Caco-2 (cell line): ENCODE results near the gene MYADM. TPM values are rescaled to one million over a fixed set of nuclear protein-coding genes. Genes with fewer than 3 reads are reported as not detected.

Source experiments
- BruUV-seq: library from RNA; stranded (reverse); fragments of 400-500 nt; replicated peaks from 2 replicates; lab custom pipeline; 2021; lab: Mats Ljungman, UMichigan
- CTCF ChIA-PET: fragments of 300-600 bp; sonication (Branson Sonifier 250); formaldehyde crosslinking; loops from one replicate; lab custom pipeline; 2022; ENCODE audit warnings: antibody characterized with exemption; lab: Charles Lee
- POLR2A ChIA-PET: fragments of 300-600 bp; sonication (Branson Sonifier 250); formaldehyde crosslinking; loops from one replicate; lab custom pipeline; 2022; ENCODE audit warnings: antibody characterized with exemption; lab: Charles Lee
- DNase-seq, 2 experiments: peaks; one replicate each; pipeline versions ENCODE4 v3.0.0 to v3.0.0-alpha.2; 2020 to 2022
- H3K27me3 ChIP-seq: replicated peaks from 2 replicates; pipeline ENCODE4 v1.6.0; 2011; ENCODE audit warnings: low read length; ENCODE audit not compliant: control insufficient read depth, insufficient read depth
- H3K36me3 ChIP-seq: 2 replicates; pipeline ENCODE4 v1.5.1; 2011; ENCODE audit warnings: low read length; ENCODE audit not compliant: control insufficient read depth, insufficient read depth
- H3K4me1 ChIP-seq: fragments of 250-450 bp; sonication (Bioruptor Pico); 2 replicates; pipeline ENCODE4 v1.5.1; 2020; ENCODE audit warnings: mild to moderate bottlenecking
- H3K4me3 ChIP-seq: 2 replicates; pipeline ENCODE4 v1.5.1; 2011; ENCODE audit warnings: low read depth, mild to moderate bottlenecking, control low read depth, low read length
- H3K9me3 ChIP-seq: fragments of 250-450 bp; sonication (Bioruptor Pico); 2 replicates; pipeline ENCODE4 v1.5.1; 2020; ENCODE audit warnings: mild to moderate bottlenecking, moderate library complexity
- H3K27ac Mint-ChIP-seq: one replicate; pipeline ENCODE4 v1.8.0; 2022; ENCODE audit warnings: mixed read lengths; ENCODE audit not compliant: unreplicated experiment
- H3K27me3 Mint-ChIP-seq: one replicate; pipeline ENCODE4 v1.8.0; 2022; ENCODE audit warnings: mixed read lengths; ENCODE audit not compliant: insufficient read depth, unreplicated experiment
- H3K36me3 Mint-ChIP-seq: one replicate; pipeline ENCODE4 v1.8.0; 2022; ENCODE audit warnings: mild to moderate bottlenecking, mixed read lengths; ENCODE audit not compliant: insufficient read depth, unreplicated experiment
- H3K4me1 Mint-ChIP-seq: one replicate; pipeline ENCODE4 v1.8.0; 2022; ENCODE audit warnings: low read depth, mixed read lengths; ENCODE audit not compliant: unreplicated experiment
- H3K4me3 Mint-ChIP-seq: one replicate; pipeline ENCODE4 v1.8.0; 2022; ENCODE audit warnings: mild to moderate bottlenecking, moderate library complexity, mixed read lengths; ENCODE audit not compliant: unreplicated experiment
- H3K9me3 Mint-ChIP-seq: one replicate; pipeline ENCODE4 v1.8.0; 2022; ENCODE audit warnings: mixed read lengths; ENCODE audit not compliant: unreplicated experiment
- intact Hi-C: fragments of 100-400 bp; cut with micrococcal nuclease; formaldehyde crosslinking; loops from one replicate; pipeline ENCODE4 v1.10.0; 2022; ENCODE audit not compliant: unreplicated experiment
- total RNA-seq: library from RNA; stranded (reverse); gene quantifications from 2 replicates; pipeline ENCODE4 v1.2.3, GENCODE V29; 2022
- TF ChIP-seq, protein P1 (sequence below), 2 experiments: fragments of 200-600 bp in 1 of 2; IDR thresholded peaks; 1 replicate in 1 of 2; 2 replicates in 1 of 2; pipeline versions ENCODE4 v1.5.1 to v1.8.0; 2011 to 2022; ENCODE audit warnings: antibody characterized with exemption in 1 of 2, control low read depth in 1 of 2, inconsistent platforms in 1 of 2, low read depth in 1 of 2, low read length in 1 of 2, mild to moderate bottlenecking in 1 of 2, moderate library complexity in 1 of 2; ENCODE audit not compliant: insufficient read depth in 1 of 2, severe bottlenecking in 1 of 2, unreplicated experiment in 1 of 2

MYADM gene
- total RNA-seq, 1 experiment from 2014 or later = 115 TPM

DNA sequence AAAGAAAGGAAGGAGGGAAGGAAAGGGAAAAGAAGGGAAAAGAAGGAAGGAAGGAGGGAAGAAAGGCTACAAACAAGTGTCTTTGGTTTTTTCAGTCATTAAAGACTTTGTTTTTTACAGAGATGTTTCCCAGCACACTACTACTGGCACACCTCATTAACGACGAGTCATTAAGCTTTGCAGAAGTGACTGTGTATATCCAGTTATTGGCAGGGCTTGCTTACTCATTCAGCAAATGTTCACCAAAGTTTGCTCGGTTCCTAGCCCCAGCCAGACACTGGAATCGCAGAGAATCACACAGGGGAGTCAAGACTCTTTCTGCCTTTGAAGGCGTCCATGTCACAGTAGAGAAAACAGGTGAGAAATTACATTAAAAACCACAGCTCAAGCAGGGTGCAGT lies 47.8 kb upstream of the MYADM start:
- Mint-ChIP-seq H3K4me3 (no peak overlapping the region), H3K36me3 (peaks cover 10% of the 10 kb centered on the region), H3K9me3 (no peaks in the 10 kb centered on the region), H3K27me3 (no peaks in the 10 kb centered on the region), H3K4me1 (peaks cover 7% of the 10 kb centered on the region), H3K27ac (no peak overlapping the region)
- no peak for DNase-seq
- intact Hi-C loops = no loop called here
- TF ChIP-seq, protein P1, sequence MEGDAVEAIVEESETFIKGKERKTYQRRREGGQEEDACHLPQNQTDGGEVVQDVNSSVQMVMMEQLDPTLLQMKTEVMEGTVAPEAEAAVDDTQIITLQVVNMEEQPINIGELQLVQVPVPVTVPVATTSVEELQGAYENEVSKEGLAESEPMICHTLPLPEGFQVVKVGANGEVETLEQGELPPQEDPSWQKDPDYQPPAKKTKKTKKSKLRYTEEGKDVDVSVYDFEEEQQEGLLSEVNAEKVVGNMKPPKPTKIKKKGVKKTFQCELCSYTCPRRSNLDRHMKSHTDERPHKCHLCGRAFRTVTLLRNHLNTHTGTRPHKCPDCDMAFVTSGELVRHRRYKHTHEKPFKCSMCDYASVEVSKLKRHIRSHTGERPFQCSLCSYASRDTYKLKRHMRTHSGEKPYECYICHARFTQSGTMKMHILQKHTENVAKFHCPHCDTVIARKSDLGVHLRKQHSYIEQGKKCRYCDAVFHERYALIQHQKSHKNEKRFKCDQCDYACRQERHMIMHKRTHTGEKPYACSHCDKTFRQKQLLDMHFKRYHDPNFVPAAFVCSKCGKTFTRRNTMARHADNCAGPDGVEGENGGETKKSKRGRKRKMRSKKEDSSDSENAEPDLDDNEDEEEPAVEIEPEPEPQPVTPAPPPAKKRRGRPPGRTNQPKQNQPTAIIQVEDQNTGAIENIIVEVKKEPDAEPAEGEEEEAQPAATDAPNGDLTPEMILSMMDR (IDR thresholded peaks at IDR 0.05; ENCODE audit: insufficient read depth in 1 of 2, low read depth in 1 of 2, low read length in 1 of 2, severe bottlenecking in 1 of 2, unreplicated experiment in 1 of 2) = no peak
- Histone ChIP-seq H3K36me3 (no peaks in the 10 kb centered on the region), H3K9me3 (0 out of 2 replicates have a peak, but pooled peaks cover 4% of the 10 kb centered on the region), H3K4me3 (no peak overlapping the region), H3K4me1 (no peaks in the 10 kb centered on the region), H3K27me3 (no peaks in the 10 kb centered on the region)
- BruUV-seq = no TSS peak
- POLR2A ChIA-PET = no interaction called here
- CTCF ChIA-PET = no interaction called here

DNA sequence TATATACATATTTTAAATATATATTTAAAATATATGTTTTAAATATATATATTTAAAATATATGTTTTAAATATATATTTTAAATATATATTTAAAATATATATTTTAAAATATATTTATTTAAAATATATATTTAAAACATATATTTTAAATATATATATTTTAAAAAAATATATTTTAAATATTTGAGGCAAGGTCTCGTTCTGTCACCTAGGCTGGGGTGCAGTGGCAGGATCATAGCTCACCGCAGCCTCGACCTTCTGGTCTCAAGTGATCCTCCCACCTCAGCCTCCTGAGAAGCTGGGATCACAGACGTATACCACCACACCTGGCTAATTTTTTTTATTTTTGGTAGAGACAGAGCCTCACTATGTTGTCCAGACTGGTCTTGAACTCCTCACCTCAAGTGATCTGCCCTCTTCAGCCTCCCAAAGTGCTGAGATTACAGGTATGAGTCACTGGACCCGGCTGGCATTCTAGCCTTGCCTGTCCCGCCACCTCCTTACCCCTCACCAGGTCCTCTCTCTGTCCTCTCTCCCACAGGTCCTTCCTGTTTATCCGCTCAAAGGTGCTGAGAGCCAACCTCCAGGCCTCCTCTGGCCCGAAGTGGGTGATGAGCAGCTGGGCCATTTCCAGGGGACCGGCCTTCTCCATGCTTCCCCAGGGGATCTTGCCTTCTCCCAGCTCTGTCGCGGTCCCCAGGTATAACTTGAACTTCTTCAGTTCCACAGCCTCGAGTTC lies 44.1 kb upstream of the MYADM start:
- CTCF ChIA-PET = no interaction called here
- Histone ChIP-seq H3K9me3 (0 out of 2 replicates have a peak, but pooled peaks cover 4% of the 10 kb centered on the region), H3K4me3 (no peak overlapping the region), H3K27me3 (no peaks in the 10 kb centered on the region), H3K36me3 (no peaks in the 10 kb centered on the region), H3K4me1 (no peaks in the 10 kb centered on the region)
- Mint-ChIP-seq H3K27ac (peak overlapping the region; percentile 79), H3K27me3 (no peaks in the 10 kb centered on the region), H3K4me1 (peaks cover 7% of the 10 kb centered on the region), H3K4me3 (no peak overlapping the region), H3K9me3 (no peaks in the 10 kb centered on the region), H3K36me3 (peaks cover 6% of the 10 kb centered on the region)
- POLR2A ChIA-PET = no interaction called here
- BruUV-seq = no TSS peak
- intact Hi-C loops = no loop called here
- TF ChIP-seq, protein P1 (IDR thresholded peaks at IDR 0.05; ENCODE audit: insufficient read depth in 1 of 2, low read depth in 1 of 2, low read length in 1 of 2, severe bottlenecking in 1 of 2, unreplicated experiment in 1 of 2) = no peak
- DNase-seq = no peak

DNA sequence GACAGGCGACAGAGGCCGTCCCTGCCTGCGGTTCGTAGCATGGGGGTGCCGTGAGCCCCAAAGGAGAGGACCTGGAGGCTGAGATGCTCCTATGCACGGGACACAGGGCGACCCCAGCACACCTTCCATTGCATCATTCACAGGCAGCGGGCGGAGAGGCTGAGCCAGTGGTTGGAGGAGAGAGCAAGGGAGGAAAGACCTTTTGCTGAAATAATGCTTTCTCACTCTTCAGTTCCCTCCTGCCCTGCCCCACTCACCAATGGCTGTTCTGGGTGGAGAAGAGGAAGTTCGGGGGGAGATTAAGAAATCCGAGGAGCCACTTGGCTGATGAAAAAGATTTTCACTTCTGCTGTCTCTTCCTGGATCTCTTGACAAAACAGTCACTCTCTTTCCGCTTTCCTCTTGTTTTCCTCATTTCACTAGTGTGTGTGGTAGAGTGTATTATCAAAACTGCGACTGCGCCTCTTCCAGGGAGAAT lies 43.5 kb upstream of the MYADM start, which contains the start of gene NLRP12:
Gene NLRP12, minus strand, starts transcription at position 181 of the 478 bp plus-strand sequence. Its CDS starts 140 bp downstream, at position 41.
- Mint-ChIP-seq H3K27me3 (no peaks in the 10 kb centered on the region), H3K4me1 (peaks cover 7% of the 10 kb centered on the region), H3K4me3 (no peak within 1 kb of the TSS), H3K36me3 (peaks cover 6% of the 10 kb centered on the region), H3K9me3 (no peaks in the 10 kb centered on the region), H3K27ac (peak within 1 kb of the TSS; percentile 79)
- Histone ChIP-seq H3K27me3 (no peaks in the 10 kb centered on the region), H3K36me3 (no peaks in the 10 kb centered on the region), H3K4me3 (no peak within 1 kb of the TSS), H3K4me1 (no peaks in the 10 kb centered on the region), H3K9me3 (no peaks in the 10 kb centered on the region)
- DNase-seq = no peak
- CTCF ChIA-PET = no interaction called here
- intact Hi-C loops = no loop called here
- TF ChIP-seq, protein P1 (IDR thresholded peaks at IDR 0.05; ENCODE audit: insufficient read depth in 1 of 2, low read depth in 1 of 2, low read length in 1 of 2, severe bottlenecking in 1 of 2, unreplicated experiment in 1 of 2) = no peak
- POLR2A ChIA-PET = no interaction called here
- no TSS peak for BruUV-seq
